GM12864 (cell line): Measurements from ENCODE around the gene SSTR3.

Source experiments
- DNase-seq: peaks from one replicate; pipeline ENCODE4 v3.0.0-alpha.2; 2011; ENCODE audit warnings: low read depth
- H3K4me3 ChIP-seq: 2 replicates; pipeline ENCODE4 v1.5.1; 2011; ENCODE audit warnings: mild to moderate bottlenecking, low read depth, low read length, control low read depth
- CTCF ChIP-seq: IDR thresholded peaks from 2 replicates; pipeline ENCODE4 v1.5.1; 2011; ENCODE audit warnings: low read depth, mild to moderate bottlenecking, moderate library complexity, low read length, control low read depth, inconsistent platforms; ENCODE audit errors: missing control alignments

The SSTR3 gene

GRCh38 chr22:37213218-37213855, 1.1 kb upstream of the SSTR3 start:
- H3K4me3 ChIP-seq = no peak overlapping the region
- no peak for DNase-seq
- no peak for TF ChIP-seq CTCF

- TF ChIP-seq CTCF = no peak
- no peak overlapping the region for H3K4me3 ChIP-seq
- DNase-seq = no peak
Measured at GRCh38 chr22:37211866-37212173, 457 bp downstream of the SSTR3 start.

GRCh38 chr22:37211075-37211865, 1.0 kb downstream of the SSTR3 start:
- H3K4me3 ChIP-seq = no peak overlapping the region

GRCh38 chr22:37210041-37210803, 2.1 kb downstream of the SSTR3 start:
- no peak overlapping the region for H3K4me3 ChIP-seq
- no peak for DNase-seq
- no peak for TF ChIP-seq CTCF

More at GRCh38 chr22:37211075-37211865, 1.0 kb downstream of the SSTR3 start:
- TF ChIP-seq CTCF = no peak
- no peak for DNase-seq

GRCh38 chr22:37209140-37209845, 3.0 kb downstream of the SSTR3 start:
- TF ChIP-seq CTCF = no peak
- DNase-seq = no peak

GRCh38 chr22:37208401-37209139, 3.7 kb downstream of the SSTR3 start:
- DNase-seq = no peak
- H3K4me3 ChIP-seq = no peak overlapping the region
- no peak for TF ChIP-seq CTCF

More at GRCh38 chr22:37209140-37209845, 3.0 kb downstream of the SSTR3 start:
- H3K4me3 ChIP-seq = no peak overlapping the region
